Keratinocyte (primary cell): ENCODE results near the gene EPB41. TPM values are rescaled to one million over a fixed set of nuclear protein-coding genes. Genes with fewer than 3 reads are reported as not detected.

Experiments
- DNase-seq: peaks from one replicate; pipeline ENCODE4 v3.0.0-alpha.2; 2011; ENCODE audit warnings: low read depth, missing footprints, low spot score
- FAIRE-seq: peaks from 2 replicates; lab custom pipeline; 2011; peaks lifted over from hg19 to GRCh38; lab: Jason Lieb, UNC
- H2AFZ ChIP-seq: 2 replicates; pipeline ENCODE4 v1.6.0; 2012; ENCODE audit warnings: low read length, control low read depth, inconsistent platforms; ENCODE audit not compliant: control insufficient read depth
- H3K27ac ChIP-seq: 2 replicates; pipeline ENCODE4 v1.5.1; 2011; ENCODE audit warnings: low read length; ENCODE audit not compliant: control insufficient read depth, insufficient read depth
- H3K27me3 ChIP-seq: 3 replicates; pipeline ENCODE4 v1.6.0; 2011; ENCODE audit warnings: low read length; ENCODE audit not compliant: control insufficient read depth, insufficient read depth; ENCODE audit errors: extremely low read depth
- H3K36me3 ChIP-seq, 2 experiments: 2 replicates in 1 of 2; 3 replicates in 1 of 2; pipeline ENCODE4 v1.5.1; 2011; ENCODE audit warnings: low read length in 2 of 2, mild to moderate bottlenecking in 1 of 2; ENCODE audit not compliant: control insufficient read depth in 2 of 2, insufficient read depth in 2 of 2; ENCODE audit errors: extremely low read depth in 1 of 2
- H3K4me1 ChIP-seq: 3 replicates; pipeline ENCODE4 v1.5.1; 2011; ENCODE audit warnings: low read length; ENCODE audit not compliant: control insufficient read depth, insufficient read depth; ENCODE audit errors: extremely low read depth
- H3K4me2 ChIP-seq: 3 replicates; pipeline ENCODE4 v1.6.0; 2011; ENCODE audit warnings: low read depth, low read length; ENCODE audit not compliant: control insufficient read depth, insufficient read depth; ENCODE audit errors: extremely low read depth
- H3K4me3 ChIP-seq, 3 experiments: fragments of 200-600 bp in 1 of 3; sonication (generic) in 1 of 3; 2 replicates in 2 of 3; 3 replicates in 1 of 3; pipeline ENCODE4 v1.5.1; 2011 to 2016; ENCODE audit warnings: low read length in 3 of 3, mild to moderate bottlenecking in 3 of 3, control low read depth in 2 of 3, inconsistent platforms in 1 of 3, low read depth in 1 of 3, mixed read lengths in 1 of 3, mixed run types in 1 of 3, moderate library complexity in 1 of 3; ENCODE audit not compliant: control insufficient read depth in 2 of 3, insufficient read depth in 2 of 3; ENCODE audit errors: extremely low read depth in 1 of 3
- H3K79me2 ChIP-seq: 2 replicates; pipeline ENCODE4 v1.6.0; 2012; ENCODE audit warnings: low read length; ENCODE audit not compliant: control insufficient read depth, insufficient read depth
- H3K9ac ChIP-seq: 3 replicates; pipeline ENCODE4 v1.6.0; 2011; ENCODE audit warnings: low read length; ENCODE audit not compliant: control insufficient read depth, insufficient read depth; ENCODE audit errors: extremely low read depth
- H3K9me1 ChIP-seq: 3 replicates; pipeline ENCODE4 v1.6.0; 2011; ENCODE audit warnings: low read length; ENCODE audit not compliant: control insufficient read depth, insufficient read depth; ENCODE audit errors: extremely low read depth
- H3K9me3 ChIP-seq: 2 replicates; pipeline ENCODE4 v1.5.1; 2012; ENCODE audit warnings: low read depth, low read length; ENCODE audit not compliant: control insufficient read depth
- H4K20me1 ChIP-seq: 3 replicates; pipeline ENCODE4 v1.6.0; 2011; ENCODE audit warnings: low read length; ENCODE audit not compliant: control insufficient read depth, insufficient read depth; ENCODE audit errors: extremely low read depth
- CTCF ChIP-seq, 3 experiments: IDR thresholded peaks in 1 of 3; conservative IDR thresholded peaks in 1 of 3; optimal IDR thresholded peaks in 1 of 3; 2 replicates in 2 of 3; 3 replicates in 1 of 3; pipeline versions ENCODE3 to v1.5.1; 2011; ENCODE audit warnings: low read length in 3 of 3, mild to moderate bottlenecking in 3 of 3, moderate library complexity in 2 of 3, control low read depth in 1 of 3, inconsistent platforms in 1 of 3; ENCODE audit not compliant: insufficient read depth in 2 of 3; ENCODE audit errors: extremely low read depth in 1 of 3
- EZH2 ChIP-seq: IDR thresholded peaks from one replicate; pipeline ENCODE4 v1.6.1; 2012; ENCODE audit warnings: inconsistent platforms, mild to moderate bottlenecking, low read length, moderate library complexity
- dilution Hi-C: fragments of 300-500 bp; cut with MboI; formaldehyde crosslinking; loops from one replicate; pipeline ENCODE4 v1.7.0; 2020; ENCODE audit warnings: low sequenced_read_pairs; ENCODE audit not compliant: extremely low pct_ligation_motif_present
- polyA plus RNA-seq, 5 experiments: library from polyadenylated mRNA; depleted of rRNA in 3 of 5; stranded (reverse) in 3 of 5; stranded (forward) in 1 of 5; unstranded in 1 of 5; fragments of >200 nt; gene quantifications; 1 replicate in 1 of 5; 2 replicates in 3 of 5; 3 replicates in 1 of 5; pipeline versions ENCODE4 v1.2.1 to v1.2.3, GENCODE V29; 2011 to 2012; ENCODE audit warnings: missing spikeins in 2 of 5, low read depth in 1 of 5, low replicate concordance in 1 of 5

The EPB41 gene
- polyA plus RNA-seq, 1 donor (not counting 4 experiments of a cell fraction or from before 2014, with no cell fraction given): 21.1 TPM

- no peak overlapping the region for H3K4me3 ChIP-seq
- dilution Hi-C loops: no loop called here
- no peak overlapping the region for H2AFZ ChIP-seq
- peaks cover 37% of the 10 kb centered on the region for H3K27me3 ChIP-seq
- no peaks in the 10 kb centered on the region for H3K9me3 ChIP-seq
- peaks cover 10% of the 10 kb centered on the region for H3K4me1 ChIP-seq
- TF ChIP-seq CTCF (optimal IDR thresholded peaks at IDR 0.05 in 1 of 3, IDR thresholded peaks at IDR 0.05 in 1 of 3, conservative IDR thresholded peaks at IDR 0.05 in 1 of 3; ENCODE audit: extremely low read depth in 1 of 3, insufficient read depth in 2 of 3, low read length in 3 of 3): no peak
- no peak for TF ChIP-seq EZH2
- DNase-seq: no peak
- H3K9ac ChIP-seq: no peak overlapping the region
- FAIRE-seq: no peak
- H4K20me1 ChIP-seq: no peaks in the 10 kb centered on the region
- H3K27ac ChIP-seq: no peak overlapping the region
- H3K4me2 ChIP-seq: no peak overlapping the region
- no peaks in the 10 kb centered on the region for H3K79me2 ChIP-seq
- H3K36me3 ChIP-seq: no peaks in the 10 kb centered on the region
- H3K9me1 ChIP-seq: no peaks in the 10 kb centered on the region
Observed at GRCh38 chr1:29125788-29126187, 211.4 kb downstream of the EPB41 start.

GRCh38 chr1:29126198-29126597 lies 211.8 kb downstream of the EPB41 start:
- H3K9me3 ChIP-seq: no peaks in the 10 kb centered on the region
- FAIRE-seq (no peak), DNase-seq (no peak)
- no peak overlapping the region for H3K27ac ChIP-seq
- H2AFZ ChIP-seq: no peak overlapping the region
- H3K4me1 ChIP-seq: peaks cover 10% of the 10 kb centered on the region
- no peak overlapping the region for H3K4me2 ChIP-seq
- H4K20me1 ChIP-seq: no peaks in the 10 kb centered on the region
- no peak for TF ChIP-seq EZH2
- TF ChIP-seq CTCF (optimal IDR thresholded peaks at IDR 0.05 in 1 of 3, IDR thresholded peaks at IDR 0.05 in 1 of 3, conservative IDR thresholded peaks at IDR 0.05 in 1 of 3; ENCODE audit: extremely low read depth in 1 of 3, insufficient read depth in 2 of 3, low read length in 3 of 3): no peak
- no peak overlapping the region for H3K4me3 ChIP-seq
- no peaks in the 10 kb centered on the region for H3K9me1 ChIP-seq
- H3K9ac ChIP-seq: no peak overlapping the region
- H3K79me2 ChIP-seq: no peaks in the 10 kb centered on the region
- dilution Hi-C loops: no loop called here
- peaks cover 33% of the 10 kb centered on the region for H3K27me3 ChIP-seq
- no peaks in the 10 kb centered on the region for H3K36me3 ChIP-seq
